ENCODE measurements around the gene DOCK8.

The DOCK8 gene

GRCh38 chr9:371349-371748, 156.7 kb downstream of the DOCK8 start:
- no peaks in the 10 kb centered on the region for H3K27me3 ChIP-seq (replicated peaks)
- H3K4me3 ChIP-seq (ENCODE audit: low read depth, low read length): no peak overlapping the region
- TF ChIP-seq CTCF (IDR thresholded peaks at IDR 0.05; ENCODE audit: low read depth, low read length, missing control alignments): no peak
- no peak for DNase-seq
- H3K36me3 ChIP-seq (replicated peaks): no peaks in the 10 kb centered on the region
- no peak overlapping the region for H3K27ac ChIP-seq
- in situ Hi-C loops (cut with HindIII; ENCODE audit: low pct_ligation_motif_present, low sequenced_read_pairs): no loop called here

DNA sequence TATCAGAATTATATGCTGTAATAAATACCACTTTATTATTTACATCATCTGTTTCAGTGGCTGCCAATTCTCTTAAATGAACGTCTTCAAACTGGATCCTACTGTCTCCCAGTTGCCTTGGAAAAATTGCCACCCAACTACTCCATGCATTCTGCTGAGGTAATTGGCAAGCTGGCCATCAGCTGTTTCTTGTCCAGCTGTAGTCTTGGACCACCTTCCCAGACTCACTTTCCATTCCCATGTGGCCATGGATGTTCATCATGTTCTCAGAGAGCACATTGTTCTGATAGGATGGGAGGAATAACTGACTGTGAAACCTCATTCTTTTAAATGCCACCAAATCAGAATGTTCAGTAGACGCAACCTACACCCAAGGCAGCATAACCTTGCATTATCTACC, 157.5 kb downstream of the DOCK8 start:
- Histone ChIP-seq H3K4me3 (ENCODE audit: low read depth, low read length) (no peak overlapping the region), H3K36me3 (replicated peaks) (no peaks in the 10 kb centered on the region), H3K27me3 (replicated peaks) (no peaks in the 10 kb centered on the region), H3K27ac (no peak overlapping the region)
- no peak for DNase-seq
- in situ Hi-C loops (cut with HindIII; ENCODE audit: low pct_ligation_motif_present, low sequenced_read_pairs): no loop called here
- TF ChIP-seq CTCF (IDR thresholded peaks at IDR 0.05; ENCODE audit: low read depth, low read length, missing control alignments): no peak

- no peak for TF ChIP-seq CTCF (IDR thresholded peaks at IDR 0.05; ENCODE audit: low read depth, low read length, missing control alignments)
- no peaks in the 10 kb centered on the region for H3K36me3 ChIP-seq (replicated peaks)
- H3K27me3 ChIP-seq (replicated peaks): no peaks in the 10 kb centered on the region
- no peak overlapping the region for H3K27ac ChIP-seq
- no peak overlapping the region for H3K4me3 ChIP-seq (ENCODE audit: low read depth, low read length)
- DNase-seq: no peak
- in situ Hi-C loops (cut with HindIII; ENCODE audit: low pct_ligation_motif_present, low sequenced_read_pairs): no loop called here
Observed at GRCh38 chr9:373759-374206, 159.1 kb downstream of the DOCK8 start.

- in situ Hi-C loops (cut with HindIII; ENCODE audit: low pct_ligation_motif_present, low sequenced_read_pairs): no loop called here
- no peaks in the 10 kb centered on the region for H3K36me3 ChIP-seq (replicated peaks)
- no peak for TF ChIP-seq CTCF (IDR thresholded peaks at IDR 0.05; ENCODE audit: low read depth, low read length, missing control alignments)
Observed at GRCh38 chr9:374736-375135, 160.1 kb downstream of the DOCK8 start.

GRCh38 chr9:376115-376514, 161.4 kb downstream of the DOCK8 start:
- Histone ChIP-seq H3K27me3 (replicated peaks) (no peaks in the 10 kb centered on the region), H3K4me3 (ENCODE audit: low read depth, low read length) (no peak overlapping the region), H3K36me3 (replicated peaks) (no peaks in the 10 kb centered on the region), H3K27ac (no peak overlapping the region)
- no peak for TF ChIP-seq CTCF (IDR thresholded peaks at IDR 0.05; ENCODE audit: low read depth, low read length, missing control alignments)
- in situ Hi-C loops (cut with HindIII; ENCODE audit: low pct_ligation_motif_present, low sequenced_read_pairs): no loop called here
- no peak for DNase-seq

More at GRCh38 chr9:374736-375135, 160.1 kb downstream of the DOCK8 start:
- DNase-seq: no peak
- Histone ChIP-seq H3K27ac (no peak overlapping the region), H3K27me3 (replicated peaks) (no peaks in the 10 kb centered on the region), H3K4me3 (ENCODE audit: low read depth, low read length) (no peak overlapping the region)

- no peak overlapping the region for H3K27ac ChIP-seq
- H3K4me3 ChIP-seq (ENCODE audit: low read depth, low read length): no peak overlapping the region
- in situ Hi-C loops (cut with HindIII; ENCODE audit: low pct_ligation_motif_present, low sequenced_read_pairs): no loop called here
Observed at GRCh38 chr9:378263-378662, 163.6 kb downstream of the DOCK8 start.

More at GRCh38 chr9:378263-378662, 163.6 kb downstream of the DOCK8 start:
- DNase-seq: no peak
- Histone ChIP-seq H3K27me3 (replicated peaks) (no peaks in the 10 kb centered on the region), H3K36me3 (replicated peaks) (no peaks in the 10 kb centered on the region)
- TF ChIP-seq CTCF (IDR thresholded peaks at IDR 0.05; ENCODE audit: low read depth, low read length, missing control alignments): no peak

Data from brain microvascular endothelial cell (primary cell).